ENCODE measurements around the gene TBC1D22A.

GRCh38 chr22:47199261-47199978 is 437.0 kb downstream of the TBC1D22A start:
- TF ChIP-seq POLR2A (IDR thresholded peaks at IDR 0.05): no peak
- TF ChIP-seq CTCF (IDR thresholded peaks at IDR 0.05): no peak
- no peak for TF ChIP-seq EP300 (IDR thresholded peaks at IDR 0.05)
- no peak for TF ChIP-seq POLR2AphosphoS5 (IDR thresholded peaks at IDR 0.05)

Measured in gastroesophageal sphincter (tissue), 3 donors.